HG02870 (cell line): ENCODE results near the gene RTN4R.
"Not testable (repeated sequence)": the region's sequence is repeated elsewhere in the genome, so short reads cannot be mapped to it uniquely, and the experiment has no call there.

ENCODE experiments used
- ATAC-seq: cut with Tn5 transposase; IDR thresholded peaks from one replicate; pipeline ENCODE4 v1.9.1; 2021; ENCODE audit warnings: mild to moderate bottlenecking, moderate library complexity; ENCODE audit not compliant: unreplicated experiment

The RTN4R gene

DNA sequence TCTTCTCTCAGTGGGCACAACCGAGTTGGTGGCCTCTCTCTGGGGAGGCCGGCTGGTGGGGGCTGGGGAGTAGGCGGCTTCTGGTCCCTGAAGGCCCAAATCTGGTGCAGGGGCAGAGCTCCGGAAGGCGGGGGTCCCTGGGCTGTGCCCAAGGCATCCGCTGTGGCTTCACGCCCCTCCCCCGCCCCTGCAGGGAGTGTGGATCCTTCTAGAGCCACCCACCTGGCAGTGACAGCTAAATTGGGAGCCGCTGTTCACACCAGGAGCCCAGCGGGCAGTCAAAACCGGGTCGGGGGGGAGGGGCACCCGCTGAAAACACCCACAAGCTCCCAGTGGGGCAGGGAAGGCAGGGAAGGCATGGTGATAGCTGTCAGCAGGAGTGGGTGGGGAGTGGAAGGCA is 4.6 kb upstream of the RTN4R start:
- no peak for ATAC-seq

DNA sequence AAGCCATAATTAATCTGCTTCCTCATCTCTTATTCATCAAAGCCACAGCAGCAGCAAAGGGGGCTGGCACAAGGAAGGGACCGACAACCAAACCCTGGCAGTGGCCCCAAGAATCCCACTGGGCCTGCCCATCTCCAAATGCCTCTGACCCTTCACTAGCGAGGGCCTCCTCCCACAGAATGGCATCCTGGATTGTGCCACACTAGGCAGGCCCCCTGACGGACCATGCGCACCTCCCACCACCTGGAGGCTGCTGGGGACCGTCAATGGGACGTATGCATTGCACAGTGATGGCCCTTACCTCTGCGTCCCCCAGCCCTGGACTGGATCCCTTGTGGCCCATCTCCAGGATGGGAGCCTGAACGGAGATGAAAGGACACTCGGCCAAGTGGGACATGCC is 4.1 kb upstream of the RTN4R start:
- ATAC-seq: no peak

GRCh38 chr22:20271114-20271994 is 3.2 kb upstream of the RTN4R start:
- ATAC-seq: no peak

GRCh38 chr22:20270190-20271113 is 2.3 kb upstream of the RTN4R start:
- not testable (repeated sequence) for ATAC-seq

DNA sequence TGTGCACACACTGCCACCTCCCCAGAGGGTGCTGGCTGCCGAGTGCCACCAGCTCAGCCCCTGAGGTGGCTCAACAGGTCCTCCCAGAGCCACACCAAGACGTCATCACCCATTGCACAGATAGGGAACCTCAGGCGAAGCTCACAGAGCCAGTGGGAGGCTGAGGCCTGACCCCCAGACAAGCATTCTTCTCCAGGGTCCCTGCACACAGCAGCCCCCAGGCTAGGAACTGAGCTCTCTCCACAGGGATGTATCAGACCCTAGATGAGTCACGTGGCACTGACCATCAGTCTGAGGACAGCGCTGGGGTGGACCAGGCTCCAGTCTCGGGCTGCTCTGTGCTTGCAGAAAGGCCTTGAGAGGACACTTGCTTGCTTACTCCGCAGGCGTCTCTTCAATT is 1.6 kb upstream of the RTN4R start:
- ATAC-seq: not testable (repeated sequence)

- ATAC-seq: not testable (repeated sequence)
These were observed 1.1 kb upstream of the RTN4R start for GRCh38 chr22:20269201-20269600.

DNA sequence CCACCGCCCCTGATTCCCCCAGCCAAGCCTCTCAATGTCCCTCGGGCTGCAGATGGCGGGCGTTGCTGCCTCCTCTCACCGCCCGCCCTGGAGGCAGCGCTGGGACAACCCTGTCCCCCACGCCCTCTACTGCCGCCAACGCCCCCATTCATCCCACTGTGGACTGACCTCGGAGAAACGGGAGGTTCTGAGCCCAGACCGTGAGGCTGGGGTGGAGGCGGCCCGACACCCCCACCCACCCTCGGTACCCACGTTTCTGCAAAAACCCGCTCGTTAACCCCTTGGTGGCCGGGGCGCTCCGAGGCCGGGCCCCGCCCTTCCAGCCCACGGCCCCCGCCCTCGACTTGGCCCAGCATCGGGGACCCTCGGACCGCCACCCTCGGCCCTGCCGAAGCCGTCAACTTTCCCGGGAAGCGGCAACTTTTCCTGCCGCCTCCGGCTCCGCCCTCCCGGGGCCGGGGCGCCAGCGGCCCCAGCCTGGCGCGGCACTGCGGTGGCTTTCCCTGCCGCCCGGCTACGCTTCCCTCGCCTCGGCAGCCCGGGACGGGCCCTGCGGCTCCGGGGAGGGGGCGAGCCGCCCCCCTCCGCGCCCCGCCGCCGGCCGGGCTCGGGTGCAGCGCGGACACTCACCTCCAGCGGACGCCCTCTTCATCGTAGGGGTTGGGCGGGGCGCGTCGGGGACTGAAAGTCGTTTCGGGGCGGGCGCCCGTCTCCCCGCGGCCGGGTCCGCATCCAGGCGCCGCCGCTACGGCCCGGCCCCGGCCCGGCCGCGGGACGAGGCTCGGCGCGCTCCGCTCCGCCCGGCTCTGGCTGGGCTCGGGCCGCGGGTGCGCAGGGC is 458 bp downstream of the RTN4R start:
- ATAC-seq: no peak

GRCh38 chr22:20266667-20267440 is 1.3 kb downstream of the RTN4R start:
- ATAC-seq: not testable (repeated sequence)

GRCh38 chr22:20265772-20266666 is 2.1 kb downstream of the RTN4R start:
- ATAC-seq: not testable (repeated sequence)

DNA sequence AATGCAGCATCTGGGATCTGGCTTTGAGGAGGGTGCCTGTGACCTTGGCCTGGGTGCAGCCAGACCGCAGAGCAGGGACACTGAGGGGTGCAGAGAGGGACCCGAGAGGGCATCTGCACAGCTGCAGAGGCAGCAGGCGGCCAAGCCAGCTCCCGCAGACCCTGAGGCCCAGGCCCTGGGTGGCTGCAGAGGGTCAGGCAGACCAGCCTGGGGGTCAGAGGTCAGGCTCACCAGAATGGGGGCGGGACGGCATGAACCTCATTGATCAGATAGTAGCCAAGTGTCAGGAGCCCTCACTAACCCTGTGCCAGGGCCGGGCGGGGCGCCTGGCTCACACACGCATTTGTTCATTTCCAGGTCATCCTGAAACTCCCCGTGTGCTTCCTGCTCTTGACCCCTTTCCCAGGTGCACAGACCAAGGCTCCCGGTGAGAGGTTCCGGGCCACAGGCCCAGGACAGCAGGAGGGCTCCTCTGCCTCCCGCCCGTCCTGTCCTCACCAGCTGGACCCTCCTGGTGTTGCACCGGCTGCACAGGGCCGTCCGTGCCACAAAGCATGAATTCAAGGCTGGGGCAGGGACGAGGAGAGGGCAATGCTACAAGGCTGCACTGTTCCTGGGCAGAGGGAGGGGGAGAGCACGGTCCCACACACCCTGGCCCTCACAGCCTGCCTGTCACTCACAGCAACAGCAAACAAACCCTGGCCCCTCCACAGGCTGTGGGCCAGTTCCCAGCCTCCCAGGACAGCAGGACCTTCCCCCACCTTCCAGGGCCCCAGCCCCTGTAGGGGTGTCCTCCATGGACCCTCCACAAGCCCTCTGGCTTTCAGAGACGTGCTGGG is 3.3 kb downstream of the RTN4R start:
- ATAC-seq: no peak

DNA sequence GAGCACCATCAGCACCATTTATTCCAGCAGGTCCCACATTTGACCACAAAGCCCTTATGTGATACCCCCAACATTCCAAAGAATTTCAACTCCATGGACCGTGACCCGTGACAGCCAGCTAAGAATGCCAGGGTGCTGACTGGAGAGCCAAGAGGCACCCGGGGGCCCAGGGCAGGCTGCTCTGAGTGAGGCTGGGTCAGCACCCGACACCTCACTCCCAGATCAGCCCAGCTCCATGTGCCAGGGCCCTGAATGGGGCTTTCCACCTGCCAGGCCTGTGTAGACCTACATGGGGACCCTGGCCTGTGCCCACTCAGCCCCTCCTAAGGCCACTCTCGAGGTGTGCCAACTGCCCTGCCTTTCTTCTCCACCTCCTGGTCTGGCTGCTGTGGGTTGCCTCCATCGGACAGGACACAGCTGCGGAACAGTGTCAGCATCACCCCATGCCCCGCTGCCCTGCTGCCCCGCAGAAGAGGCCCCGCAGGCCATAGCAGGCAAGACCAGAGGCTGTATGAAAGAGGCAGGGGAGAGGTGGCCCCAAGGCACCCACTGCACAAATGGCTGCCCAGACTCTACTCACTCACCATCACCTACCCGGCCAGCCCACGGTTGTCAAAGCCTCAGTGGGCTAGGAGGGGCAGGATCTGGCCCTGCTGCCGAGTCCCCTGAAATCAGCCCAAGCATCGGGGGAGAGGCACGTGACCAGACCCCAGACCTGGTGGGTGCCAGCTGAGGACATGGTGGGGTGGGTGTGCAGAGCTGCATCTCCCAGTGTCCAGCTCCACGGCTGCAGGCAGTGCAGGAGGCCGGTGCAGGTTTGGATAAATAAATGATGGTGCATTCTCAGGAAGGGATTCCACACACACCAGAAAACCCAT is 4.5 kb downstream of the RTN4R start:
- ATAC-seq: not testable (repeated sequence)

DNA sequence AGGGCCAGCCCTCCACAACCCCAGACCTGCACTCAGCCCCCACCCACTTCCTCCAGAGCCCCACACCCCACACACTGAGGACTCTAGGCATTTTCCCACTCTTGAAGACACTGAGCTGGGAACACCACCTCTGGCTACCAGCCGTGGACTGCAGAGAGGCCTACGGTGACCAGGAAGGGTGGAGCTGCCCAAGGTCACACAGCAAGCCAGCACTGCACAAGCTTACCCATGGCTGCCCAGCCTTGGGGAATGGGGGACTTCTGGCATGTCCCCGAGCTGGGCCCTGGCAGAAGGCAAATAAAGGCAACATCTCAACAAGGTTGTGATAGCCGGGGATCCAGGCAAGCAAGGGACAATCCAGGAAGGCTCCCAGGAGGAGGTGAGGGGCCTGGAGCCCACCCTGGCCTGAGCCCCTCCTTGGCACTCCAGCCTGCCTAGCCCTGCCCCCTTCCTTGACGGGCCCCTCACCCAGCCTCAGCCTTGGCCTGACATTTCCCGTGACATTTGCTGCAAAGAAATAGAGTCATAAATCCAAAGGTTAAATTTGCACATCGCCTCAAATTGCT is 5.5 kb downstream of the RTN4R start:
- ATAC-seq: no peak

DNA sequence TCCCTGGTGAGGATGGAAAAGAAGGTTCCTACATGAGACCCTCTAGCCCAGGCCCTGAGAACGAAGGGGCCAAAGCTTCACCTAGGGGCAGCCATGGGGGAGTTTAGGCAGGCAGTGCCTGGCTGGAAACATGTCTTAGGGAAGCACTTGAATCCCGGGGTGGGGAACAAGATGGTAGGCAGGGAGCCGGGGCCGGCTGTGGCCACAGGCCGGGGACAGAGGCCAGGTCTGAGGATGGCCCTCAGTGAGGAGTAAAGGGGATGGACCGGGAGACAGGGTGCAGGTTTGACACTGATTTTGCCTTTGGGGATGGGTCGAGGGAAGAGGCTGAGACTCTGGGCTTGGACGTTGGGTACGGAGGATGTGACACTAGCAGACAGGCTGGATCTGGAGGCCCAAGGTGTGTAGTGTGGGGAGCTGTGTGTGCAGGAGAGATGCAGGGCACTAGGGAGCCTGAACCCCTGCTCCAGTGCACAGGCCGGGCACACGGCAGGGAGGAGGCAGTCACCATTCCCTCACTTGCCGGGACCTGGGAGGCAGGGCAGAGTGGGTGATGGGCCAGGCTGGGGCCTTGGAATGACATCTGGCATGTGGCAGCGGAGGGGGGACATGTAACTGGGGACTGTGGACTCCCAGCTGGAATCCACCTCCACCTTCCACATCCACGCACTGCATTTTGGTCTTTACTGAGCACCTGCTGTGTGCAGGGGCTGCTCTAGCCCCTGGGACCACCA is 6.1 kb downstream of the RTN4R start:
- no peak for ATAC-seq

DNA sequence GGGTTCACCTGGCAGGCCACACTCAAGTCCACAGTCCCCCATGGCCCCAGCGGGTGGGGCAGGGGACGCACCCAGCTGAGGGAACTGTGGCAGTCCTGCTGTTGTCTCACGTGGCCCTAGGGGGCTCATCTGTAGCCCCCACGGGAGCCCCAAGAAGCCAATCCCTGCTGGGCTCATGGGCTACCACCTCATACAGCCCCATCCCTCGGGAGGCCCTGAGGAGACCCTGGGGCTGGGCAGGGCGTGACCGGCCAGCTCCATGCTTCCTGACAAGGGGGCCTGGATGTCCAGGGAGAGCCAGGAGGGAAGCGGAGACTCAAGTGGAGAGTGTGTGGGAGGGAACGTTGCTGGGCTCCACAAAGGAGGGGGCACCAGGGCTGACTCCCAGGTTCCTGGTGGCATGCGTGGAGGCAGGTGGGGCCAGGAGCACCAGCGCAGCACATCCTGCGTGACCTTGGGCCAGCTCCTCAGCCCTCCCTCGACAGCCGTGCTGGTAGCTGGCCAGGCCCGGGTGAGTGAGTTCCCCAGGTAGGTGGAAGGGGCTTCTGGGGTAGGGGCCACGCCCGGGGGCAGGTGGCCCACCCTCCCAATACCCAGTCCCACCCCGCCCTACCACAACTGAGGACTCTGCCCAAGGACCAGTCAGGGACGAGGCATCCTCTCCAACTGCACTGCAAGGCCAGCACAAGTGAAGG is 7.9 kb downstream of the RTN4R start:
- no peak for ATAC-seq

GRCh38 chr22:20259327-20259688 is 8.8 kb downstream of the RTN4R start:
- no peak for ATAC-seq
